Panc1 (cell line): ENCODE results near the gene TCF7. TPM values are rescaled to one million over a fixed set of nuclear protein-coding genes. Genes with fewer than 3 reads are reported as not detected.
"Not testable (repeated sequence)": the region's sequence is repeated elsewhere in the genome, so short reads cannot be mapped to it uniquely, and the experiment has no call there.

Source experiments
- ATAC-seq: fragments of 200-7000 bp; cut with Tn5 transposase; 2 replicates; pipeline ENCODE4 v1.9.1; 2020; ENCODE audit warnings: mild to moderate bottlenecking, moderate library complexity
- BruUV-seq: library from RNA; stranded (reverse); fragments of 400-500 nt; replicated peaks from 2 replicates; lab custom pipeline; 2021; lab: Mats Ljungman, UMichigan
- CTCF ChIA-PET: fragments of 300-600 bp; sonication (Branson Sonifier 250); formaldehyde crosslinking; loops from one replicate; lab custom pipeline; 2022; ENCODE audit warnings: antibody characterized with exemption; lab: Charles Lee
- POLR2A ChIA-PET: fragments of 300-600 bp; sonication (Branson Sonifier 250); formaldehyde crosslinking; loops from one replicate; lab custom pipeline; 2022; ENCODE audit warnings: antibody characterized with exemption; lab: Charles Lee
- DNase-seq: peaks from one replicate; pipeline ENCODE4 v3.0.0-alpha.2; 2010; ENCODE audit warnings: low read depth, low spot score
- H3K27ac ChIP-seq: 2 replicates; pipeline ENCODE4 v1.5.1; 2011; ENCODE audit warnings: mild to moderate bottlenecking, low read length, inconsistent platforms
- H3K27me3 ChIP-seq: fragments of 200-500 bp; sonication (Bioruptor generic); 2 replicates; pipeline ENCODE4 v1.6.0; 2014; ENCODE audit warnings: low read length, inconsistent platforms; ENCODE audit not compliant: control insufficient read depth, insufficient read depth
- H3K36me3 ChIP-seq: fragments of 200-500 bp; sonication (Bioruptor generic); 2 replicates; pipeline ENCODE4 v1.5.1; 2014; ENCODE audit warnings: inconsistent platforms, mild to moderate bottlenecking, low read length, moderate library complexity; ENCODE audit not compliant: control insufficient read depth, insufficient read depth
- H3K4me1 ChIP-seq: 2 replicates; pipeline ENCODE4 v1.5.1; 2011; ENCODE audit warnings: inconsistent platforms, mild to moderate bottlenecking, low read length, moderate library complexity; ENCODE audit not compliant: control insufficient read depth, insufficient read depth
- H3K4me3 ChIP-seq, 2 experiments: 2 replicates each; pipeline ENCODE4 v1.5.1; 2011 to 2012; ENCODE audit warnings: low read depth in 2 of 2, low read length in 2 of 2, mild to moderate bottlenecking in 2 of 2, inconsistent platforms in 1 of 2, moderate library complexity in 1 of 2
- H3K9me3 ChIP-seq: fragments of 200-500 bp; sonication (Bioruptor generic); 2 replicates; pipeline ENCODE4 v1.5.1; 2014; ENCODE audit warnings: low read depth, mild to moderate bottlenecking, inconsistent platforms, low read length, moderate library complexity; ENCODE audit not compliant: control insufficient read depth, insufficient read depth
- POLR2AphosphoS5 ChIP-seq: IDR thresholded peaks from 2 replicates; pipeline ENCODE4 v1.6.1; 2012; ENCODE audit warnings: mild to moderate bottlenecking, low read depth, low read length, moderate library complexity
- REST ChIP-seq, 2 experiments: IDR thresholded peaks; 2 replicates each; pipeline ENCODE4 v1.6.1; 2011 to 2012; ENCODE audit warnings: low read depth in 2 of 2, control low read depth in 1 of 2, low read length in 1 of 2, mild to moderate bottlenecking in 1 of 2, moderate library complexity in 1 of 2; ENCODE audit not compliant: insufficient read depth in 1 of 2
- SIN3A ChIP-seq: IDR thresholded peaks from 2 replicates; pipeline ENCODE4 v1.6.1; 2012; ENCODE audit warnings: low read depth, mild to moderate bottlenecking, low read length, moderate library complexity, borderline replicate concordance; ENCODE audit not compliant: insufficient read depth
- TCF7L2 ChIP-seq: IDR thresholded peaks from 2 replicates; pipeline ENCODE4 v1.6.1; 2011; ENCODE audit warnings: mild to moderate bottlenecking, low read depth, low read length, inconsistent platforms
- in situ Hi-C: cut with HindIII; loops from 2 replicates; pipeline ENCODE4 v1.10.0; 2016; ENCODE audit warnings: low sequenced_read_pairs, low pct_unique_long_range_greater_than_20kb
- intact Hi-C: fragments of 100-400 bp; cut with micrococcal nuclease; formaldehyde crosslinking; loops from one replicate; pipeline ENCODE4 v1.10.0; 2022; ENCODE audit not compliant: unreplicated experiment
- total RNA-seq: library from RNA; stranded (reverse); gene quantifications from one replicate; pipeline ENCODE4 v1.2.1, GENCODE V29; 2021; ENCODE audit not compliant: unreplicated experiment
- TF ChIP-seq, protein P1 (sequence below): fragments of 450-650 bp; IDR thresholded peaks from 2 replicates; pipeline ENCODE4 v1.5.1; 2017; ENCODE audit warnings: mild to moderate bottlenecking

The TCF7 gene
- total RNA-seq, 1 experiment from 2014 or later: 24.0 TPM

GRCh38 chr5:134152173-134152832 is 37.8 kb downstream of the TCF7 start:
- DNase-seq, H3K9me3 ChIP-seq, POLR2A ChIA-PET, intact Hi-C loops, H3K27me3 ChIP-seq, H3K4me1 ChIP-seq, H3K27ac ChIP-seq, in situ Hi-C loops, CTCF ChIA-PET, H3K4me3 ChIP-seq, BruUV-seq, ATAC-seq: not testable (repeated sequence)
- peaks cover 26% of the 10 kb centered on the region for H3K36me3 ChIP-seq

GRCh38 chr5:134153241-134153640 is 38.8 kb downstream of the TCF7 start:
- peaks cover 32% of the 10 kb centered on the region for H3K36me3 ChIP-seq
- in situ Hi-C loops: no loop called here

More at GRCh38 chr5:134153241-134153640, 38.8 kb downstream of the TCF7 start:
- ChIA-PET CTCF (interaction anchor here (0.6 kb wide), 1 partner anchor 114 kb away, joined by 4 read pairs; no protein-coding TSS in a partner anchor), POLR2A (no interaction called here)
- no TSS peak for BruUV-seq
- Histone ChIP-seq H3K27me3 (no peaks in the 10 kb centered on the region), H3K4me1 (peaks cover 3% of the 10 kb centered on the region; the same call in 1 of the 2 replicates), H3K4me3 (no peak overlapping the region), H3K27ac (no peak overlapping the region), H3K9me3 (no peaks in the 10 kb centered on the region)
- TF ChIP-seq SIN3A (no peak), REST (IDR thresholded peaks at IDR 0.05; ENCODE audit: insufficient read depth in 1 of 2, low read depth in 2 of 2, low read length in 1 of 2) (no peak), POLR2AphosphoS5 (no peak), TCF7L2 (no peak)
- TF ChIP-seq, protein P1, sequence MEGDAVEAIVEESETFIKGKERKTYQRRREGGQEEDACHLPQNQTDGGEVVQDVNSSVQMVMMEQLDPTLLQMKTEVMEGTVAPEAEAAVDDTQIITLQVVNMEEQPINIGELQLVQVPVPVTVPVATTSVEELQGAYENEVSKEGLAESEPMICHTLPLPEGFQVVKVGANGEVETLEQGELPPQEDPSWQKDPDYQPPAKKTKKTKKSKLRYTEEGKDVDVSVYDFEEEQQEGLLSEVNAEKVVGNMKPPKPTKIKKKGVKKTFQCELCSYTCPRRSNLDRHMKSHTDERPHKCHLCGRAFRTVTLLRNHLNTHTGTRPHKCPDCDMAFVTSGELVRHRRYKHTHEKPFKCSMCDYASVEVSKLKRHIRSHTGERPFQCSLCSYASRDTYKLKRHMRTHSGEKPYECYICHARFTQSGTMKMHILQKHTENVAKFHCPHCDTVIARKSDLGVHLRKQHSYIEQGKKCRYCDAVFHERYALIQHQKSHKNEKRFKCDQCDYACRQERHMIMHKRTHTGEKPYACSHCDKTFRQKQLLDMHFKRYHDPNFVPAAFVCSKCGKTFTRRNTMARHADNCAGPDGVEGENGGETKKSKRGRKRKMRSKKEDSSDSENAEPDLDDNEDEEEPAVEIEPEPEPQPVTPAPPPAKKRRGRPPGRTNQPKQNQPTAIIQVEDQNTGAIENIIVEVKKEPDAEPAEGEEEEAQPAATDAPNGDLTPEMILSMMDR: no peak
- no peak for ATAC-seq
- intact Hi-C loops: no loop called here
- DNase-seq: no peak
